HepG2 (cell line): ENCODE results near the gene LRRC8C. TPM values are rescaled to one million over a fixed set of nuclear protein-coding genes. Genes with fewer than 3 reads are reported as not detected.

Experiments used
- ATM ChIP-seq: fragments of 450-650 bp; IDR thresholded peaks from 2 replicates; pipeline ENCODE4 v1.7.1; 2017; ENCODE audit warnings: mild to moderate bottlenecking, borderline replicate concordance
- CCDC6 ChIP-seq: sonication (generic); formaldehyde crosslinking; IDR thresholded peaks from 2 replicates; pipeline ENCODE4 v1.8.1; 2022; ENCODE audit warnings: mild to moderate bottlenecking, missing genetic modification reagents, moderate library complexity
- CHCHD3 ChIP-seq: sonication (generic); formaldehyde crosslinking; IDR thresholded peaks from 2 replicates; pipeline ENCODE4 v1.8.0; 2022; ENCODE audit warnings: mild to moderate bottlenecking, missing genetic modification reagents, moderate library complexity
- ELF4 ChIP-seq: sonication (generic); formaldehyde crosslinking; IDR thresholded peaks from 2 replicates; pipeline ENCODE4 v1.5.0; 2020; ENCODE audit warnings: missing genetic modification reagents, mild to moderate bottlenecking, moderate library complexity, borderline replicate concordance
- EZH2 ChIP-seq: conservative IDR thresholded peaks from 2 replicates; pipeline ENCODE4 v1.6.1; 2012; ENCODE audit warnings: mild to moderate bottlenecking, low read depth, low read length, moderate library complexity
- FIP1L1 ChIP-seq: fragments of 200-400 bp; formaldehyde crosslinking; IDR thresholded peaks from 2 replicates; pipeline ENCODE4 v1.6.1; 2018; ENCODE audit warnings: low read depth, mild to moderate bottlenecking, low read length, moderate library complexity, borderline replicate concordance; ENCODE audit not compliant: insufficient read depth
- FOXC1 ChIP-seq: sonication (generic); formaldehyde crosslinking; IDR thresholded peaks from 2 replicates; pipeline ENCODE4 v1.8.0; 2022; ENCODE audit warnings: mild to moderate bottlenecking, missing genetic modification reagents, borderline replicate concordance
- GTF3A ChIP-seq: sonication (generic); formaldehyde crosslinking; conservative IDR thresholded peaks from 2 replicates; pipeline ENCODE4 v1.4.0; 2020; ENCODE audit warnings: mild to moderate bottlenecking, missing genetic modification reagents
- HNF4G ChIP-seq, 2 experiments: sonication (generic) in 1 of 2; formaldehyde crosslinking in 1 of 2; IDR thresholded peaks; 2 replicates each; pipeline versions ENCODE4 v1.4.0 to v1.6.1; 2011 to 2020; ENCODE audit warnings: borderline replicate concordance in 2 of 2, low read depth in 2 of 2, mild to moderate bottlenecking in 2 of 2, low read length in 1 of 2, missing genetic modification reagents in 1 of 2, moderate library complexity in 1 of 2
- MAZ ChIP-seq, 2 experiments: sonication (generic) in 1 of 2; formaldehyde crosslinking in 1 of 2; IDR thresholded peaks; 2 replicates each; pipeline versions ENCODE4 v1.5.0 to v1.6.1; 2012 to 2020; ENCODE audit warnings: low read depth in 2 of 2, mild to moderate bottlenecking in 2 of 2, borderline replicate concordance in 1 of 2, improper control_type of control experiment in 1 of 2, low read length in 1 of 2, missing genetic modification reagents in 1 of 2, moderate library complexity in 1 of 2
- MEIS2 ChIP-seq: sonication (generic); formaldehyde crosslinking; IDR thresholded peaks from 2 replicates; pipeline ENCODE4 v1.9.0; 2021; ENCODE audit warnings: mild to moderate bottlenecking, missing genetic modification reagents
- NCOA1 ChIP-seq: sonication (generic); formaldehyde crosslinking; IDR thresholded peaks from 2 replicates; pipeline ENCODE4 v1.9.0; 2021; ENCODE audit warnings: missing genetic modification reagents
- NR2C2 ChIP-seq: sonication (generic); formaldehyde crosslinking; IDR thresholded peaks from 2 replicates; pipeline ENCODE4 v1.4.0; 2020; ENCODE audit warnings: missing genetic modification reagents, mild to moderate bottlenecking, moderate library complexity, borderline replicate concordance
- PPARG ChIP-seq: conservative IDR thresholded peaks from 2 replicates; pipeline ENCODE4 v1.6.1; 2016; ENCODE audit warnings: missing biosample characterization, missing genetic modification reagents
- RFXANK ChIP-seq: IDR thresholded peaks from 2 replicates; pipeline ENCODE4 v1.6.1; 2016
- TGIF2 ChIP-seq: IDR thresholded peaks from 2 replicates; pipeline ENCODE4 v1.6.1; 2016; ENCODE audit warnings: control low read depth, missing compliant biosample characterization
- THAP9 ChIP-seq: sonication (generic); formaldehyde crosslinking; IDR thresholded peaks from 2 replicates; pipeline ENCODE4; 2020; ENCODE audit warnings: missing genetic modification reagents, mild to moderate bottlenecking, borderline replicate concordance
- ZBTB43 ChIP-seq: sonication (generic); formaldehyde crosslinking; conservative IDR thresholded peaks from 2 replicates; pipeline ENCODE4 v1.4.0; 2020; ENCODE audit warnings: missing genetic modification reagents
- ZEB1 ChIP-seq: IDR thresholded peaks from 2 replicates; pipeline ENCODE4 v1.6.1; 2012; ENCODE audit warnings: mild to moderate bottlenecking, low read depth, inconsistent platforms; ENCODE audit not compliant: insufficient replicate concordance
- ZMYM4 ChIP-seq: sonication (generic); formaldehyde crosslinking; IDR thresholded peaks from 2 replicates; pipeline ENCODE4 v1.8.1; 2023; ENCODE audit warnings: mild to moderate bottlenecking, missing genetic modification reagents
- ZNF20 ChIP-seq: sonication (generic); formaldehyde crosslinking; IDR thresholded peaks from 2 replicates; pipeline ENCODE4 v1.4.0; 2020; ENCODE audit warnings: mild to moderate bottlenecking, moderate library complexity, missing genetic modification reagents
- ZNF251 ChIP-seq: sonication (generic); formaldehyde crosslinking; IDR thresholded peaks from 2 replicates; pipeline ENCODE4 v1.9.0; 2021; ENCODE audit warnings: mild to moderate bottlenecking, missing genetic modification reagents
- ZNF451 ChIP-seq: sonication (generic); formaldehyde crosslinking; IDR thresholded peaks from 2 replicates; pipeline ENCODE4 v1.5.0; 2020; ENCODE audit warnings: mild to moderate bottlenecking, missing genetic modification reagents
- ZNF619 ChIP-seq: sonication (generic); formaldehyde crosslinking; IDR thresholded peaks from 2 replicates; pipeline ENCODE4 v1.4.0; 2020; ENCODE audit warnings: mild to moderate bottlenecking, missing genetic modification reagents
- polyA plus RNA-seq, 8 experiments: library from polyadenylated mRNA; depleted of rRNA in 3 of 8; stranded (reverse) in 7 of 8; unstranded in 1 of 8; fragments of >200 nt; fragmentation: Illumina TruSeq in 4 of 8; extraction: Trizol in 4 of 8; gene quantifications; 2 replicates each; pipeline versions ENCODE4 v1.2.1 to v1.2.3, GENCODE V29; 2011 to 2016; ENCODE audit warnings: low read depth in 4 of 8, missing spikeins in 1 of 8, mixed read lengths in 1 of 8; ENCODE audit not compliant: insufficient read depth in 1 of 8
- total RNA-seq, 5 experiments: library from RNA; depleted of rRNA; stranded (reverse); fragments of >200 nt; fragmentation: Illumina TruSeq; extraction: Trizol; gene quantifications; 2 replicates each; pipeline ENCODE4 v1.2.3, GENCODE V29; 2016; ENCODE audit warnings: low read depth in 1 of 5
- TF ChIP-seq, protein P1 (sequence below): fragments of 450-650 bp; IDR thresholded peaks from 2 replicates; pipeline ENCODE4 v1.6.1; 2017

The LRRC8C gene
- total and polyA plus RNA-seq, 2 of the 13 experiments (the other 11 are each of a cell fraction or from before 2014, with no cell fraction given): 0.22 to 0.32 TPM

DNA sequence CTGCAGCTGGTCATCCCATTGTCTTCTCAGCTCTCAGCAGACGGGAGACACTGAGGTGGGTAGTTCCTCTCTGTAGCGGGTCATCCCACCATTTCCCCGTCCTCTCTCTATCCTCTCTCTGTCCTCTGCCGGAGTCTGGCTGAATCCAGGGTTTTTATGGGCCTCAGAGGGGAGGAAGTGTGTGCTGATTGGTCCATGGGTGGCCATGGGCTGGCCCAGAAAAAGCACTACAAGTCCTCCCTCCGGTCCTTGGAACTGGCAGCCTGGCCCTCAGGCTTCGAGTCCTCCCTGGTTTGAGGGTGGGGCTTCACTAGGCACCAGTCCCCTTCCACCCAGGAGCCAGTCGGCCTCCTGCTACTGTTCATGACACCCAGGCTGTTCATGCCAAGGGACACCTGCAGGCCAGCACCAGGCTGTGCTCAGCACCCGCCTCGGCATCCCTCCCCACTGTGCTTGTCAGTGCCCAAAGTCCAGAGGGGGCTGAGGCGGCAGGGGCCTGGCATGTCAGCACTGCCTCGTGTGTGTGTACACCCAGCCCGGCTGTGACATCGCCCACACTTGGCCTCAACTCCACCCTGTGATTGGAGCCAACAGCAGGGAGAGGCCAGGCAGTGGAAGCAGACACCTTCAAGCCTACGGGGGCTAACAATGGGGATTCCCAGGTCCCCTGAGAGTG lies 23.0 kb upstream of the LRRC8C start (continued):
- TF ChIP-seq THAP9 (CRISPR knock-in tag): 0 out of 2 replicates have a peak, but pooled peaks have one; percentile 35
- TF ChIP-seq ZNF20 (CRISPR knock-in tag): no peak
- no peak for TF ChIP-seq NCOA1
- no peak for TF ChIP-seq FIP1L1
- TF ChIP-seq GTF3A (CRISPR knock-in tag): no peak
- no peak for TF ChIP-seq RFXANK
- TF ChIP-seq TGIF2 (CRISPR knock-in tag): no peak
- no peak for TF ChIP-seq ZNF619 (CRISPR knock-in tag)
- TF ChIP-seq ZEB1: no peak
- no peak for TF ChIP-seq ATM
- TF ChIP-seq CHCHD3: no peak
- TF ChIP-seq ZMYM4 (CRISPR knock-in tag): peak; percentile 34; the same call in 1 of the 2 replicates
- TF ChIP-seq ZNF451 (CRISPR knock-in tag): 0 out of 2 replicates have a peak, but pooled peaks have one; percentile 63
- peak; percentile 48; the same call in 1 of the 2 replicates for TF ChIP-seq HNF4G (IDR thresholded peaks at IDR 0.05; ENCODE audit: borderline replicate concordance, low read depth, low read length)
- TF ChIP-seq HNF4G (CRISPR knock-in tag; IDR thresholded peaks at IDR 0.05; ENCODE audit: borderline replicate concordance, low read depth): no peak
- no peak for TF ChIP-seq PPARG
- TF ChIP-seq ZBTB43 (CRISPR knock-in tag): no peak
- no peak for TF ChIP-seq MEIS2
- 0 out of 2 replicates have a peak, but pooled peaks have one; percentile 39 for TF ChIP-seq FOXC1 (CRISPR knock-in tag)
- no peak for TF ChIP-seq ELF4 (CRISPR knock-in tag)
- no peak for TF ChIP-seq MAZ (IDR thresholded peaks at IDR 0.05; ENCODE audit: borderline replicate concordance, low read depth, low read length)
- TF ChIP-seq MAZ (CRISPR knock-in tag; IDR thresholded peaks at IDR 0.05; ENCODE audit: low read depth): peak; percentile 64
- TF ChIP-seq CCDC6: no peak
- no peak for TF ChIP-seq NR2C2 (CRISPR knock-in tag)
- TF ChIP-seq, protein P1, sequence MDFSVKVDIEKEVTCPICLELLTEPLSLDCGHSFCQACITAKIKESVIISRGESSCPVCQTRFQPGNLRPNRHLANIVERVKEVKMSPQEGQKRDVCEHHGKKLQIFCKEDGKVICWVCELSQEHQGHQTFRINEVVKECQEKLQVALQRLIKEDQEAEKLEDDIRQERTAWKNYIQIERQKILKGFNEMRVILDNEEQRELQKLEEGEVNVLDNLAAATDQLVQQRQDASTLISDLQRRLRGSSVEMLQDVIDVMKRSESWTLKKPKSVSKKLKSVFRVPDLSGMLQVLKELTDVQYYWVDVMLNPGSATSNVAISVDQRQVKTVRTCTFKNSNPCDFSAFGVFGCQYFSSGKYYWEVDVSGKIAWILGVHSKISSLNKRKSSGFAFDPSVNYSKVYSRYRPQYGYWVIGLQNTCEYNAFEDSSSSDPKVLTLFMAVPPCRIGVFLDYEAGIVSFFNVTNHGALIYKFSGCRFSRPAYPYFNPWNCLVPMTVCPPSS: no peak
- no peak for TF ChIP-seq EZH2
- no peak for TF ChIP-seq ZNF251 (CRISPR knock-in tag)
